CD4-positive, alpha-beta T cell treated with Interferon gamma for 1 hour (primary cell): Measurements from ENCODE around the gene SPEN.
"Not testable (repeated sequence)": the region's sequence is repeated elsewhere in the genome, so short reads cannot be mapped to it uniquely, and the experiment has no call there.

Source experiments
- DNase-seq: peaks from one replicate; pipeline ENCODE4 v3.0.0-alpha.2; 2020

Gene SPEN

GRCh38 chr1:15965228-15965767 is 117.8 kb downstream of the SPEN start:
- DNase-seq, result no peak

- DNase-seq, result peak; percentile 68
These were observed 118.8 kb downstream of the SPEN start for GRCh38 chr1:15966081-15966955.

- no peak for DNase-seq
These were observed 119.4 kb downstream of the SPEN start for GRCh38 chr1:15966956-15967344.

- no peak for DNase-seq
These were observed 120.7 kb downstream of the SPEN start for GRCh38 chr1:15968172-15968571.

- no peak for DNase-seq
These were observed 121.9 kb downstream of the SPEN start for GRCh38 chr1:15969321-15969880.

- no peak for DNase-seq
These were observed 123.4 kb downstream of the SPEN start for GRCh38 chr1:15970911-15971310.

GRCh38 chr1:15972409-15972808 is 124.9 kb downstream of the SPEN start:
- DNase-seq, result no peak

- DNase-seq, result no peak
These were observed 126.3 kb downstream of the SPEN start for GRCh38 chr1:15973772-15974171.

GRCh38 chr1:15974855-15975254 is 127.3 kb downstream of the SPEN start:
- no peak for DNase-seq

- DNase-seq, result peak; percentile 70
These were observed 127.9 kb downstream of the SPEN start for GRCh38 chr1:15975358-15975804.

- peak; percentile 95 for DNase-seq
These were observed 128.5 kb downstream of the SPEN start, which contains the start of gene ZBTB17 for GRCh38 chr1:15975805-15976680. Gene ZBTB17, minus strand, starts transcription at chr1:15976101. Its CDS starts 27,606 bp downstream, at chr1:15948495.

GRCh38 chr1:15977947-15978346 is 130.4 kb downstream of the SPEN start:
- DNase-seq, result not testable (repeated sequence)

GRCh38 chr1:15981679-15982078 is 134.2 kb downstream of the SPEN start:
- DNase-seq, result no peak

GRCh38 chr1:15983275-15983674 is 135.8 kb downstream of the SPEN start:
- no peak for DNase-seq

GRCh38 chr1:15985611-15986297 is 138.2 kb downstream of the SPEN start:
- no peak for DNase-seq

- DNase-seq, result no peak
These were observed 141.6 kb downstream of the SPEN start for GRCh38 chr1:15988856-15989736.

- no peak for DNase-seq
These were observed 142.3 kb downstream of the SPEN start for GRCh38 chr1:15989776-15990175.
